B cell (primary cell): ENCODE data around the gene SHLD2. TPM values are rescaled to one million over a fixed set of nuclear protein-coding genes. Genes with fewer than 3 reads are reported as not detected.
"Not testable (repeated sequence)": the region's sequence is repeated elsewhere in the genome, so short reads cannot be mapped to it uniquely, and the experiment has no call there.

Source experiments
- ATAC-seq: fragments of 200-7000 bp; cut with Tn5 transposase; one replicate; pipeline ENCODE4 v1.10.0; 2021; ENCODE audit warnings: low read depth, mild to moderate bottlenecking, moderate number of reproducible peaks, moderate library complexity
- CTCF ChIA-PET: fragments of 350-600 bp; sonication (Branson Sonifier 250); formaldehyde crosslinking; loops from one replicate; lab custom pipeline; 2021; ENCODE audit warnings: antibody characterized with exemption, inconsistent platforms; lab: Charles Lee
- POLR2A ChIA-PET: fragments of 350-600 bp; sonication (Branson Sonifier 250); formaldehyde crosslinking; loops from one replicate; lab custom pipeline; 2021; ENCODE audit warnings: antibody characterized with exemption; lab: Charles Lee
- DNase-seq: peaks from one replicate; pipeline ENCODE4 v3.0.0; 2013
- H2AFZ ChIP-seq: 2 replicates; pipeline ENCODE4 v1.6.1; 2012; ENCODE audit warnings: mild to moderate bottlenecking, low read depth, low read length; ENCODE audit not compliant: insufficient read depth, poor library complexity, severe bottlenecking
- H3K27ac ChIP-seq, 2 donors: 1 replicate in 1 of 2; 2 replicates in 1 of 2; pipeline ENCODE4 v1.5.1; 2012 to 2013; ENCODE audit warnings: low read length in 2 of 2, mild to moderate bottlenecking in 2 of 2, moderate library complexity in 1 of 2
- H3K27me3 ChIP-seq, 4 experiments: fragments of 200-600 bp in 1 of 4; sonication (generic) in 1 of 4; replicated peaks in 1 of 4; 1 replicate in 2 of 4; 2 replicates in 2 of 4; pipeline versions ENCODE4 v1.6.1 to v1.7.0; 2013 to 2016; ENCODE audit warnings: low read length in 3 of 4, mild to moderate bottlenecking in 2 of 4, mixed read lengths in 1 of 4, moderate library complexity in 1 of 4; ENCODE audit not compliant: insufficient read depth in 4 of 4, control insufficient read depth in 3 of 4; ENCODE audit errors: control extremely low read depth in 1 of 4
- H3K36me3 ChIP-seq, 2 experiments: replicated peaks in 1 of 2; 1 replicate in 1 of 2; 2 replicates in 1 of 2; pipeline versions ENCODE4 v1.6.1 to v1.7.1; 2013; ENCODE audit warnings: low read length in 1 of 2; ENCODE audit not compliant: insufficient read depth in 2 of 2, control insufficient read depth in 1 of 2; ENCODE audit errors: control extremely low read depth in 1 of 2, extremely low read depth in 1 of 2
- H3K4me1 ChIP-seq, 2 donors: fragments of 200-600 bp in 1 of 2; sonication (generic) in 1 of 2; 1 replicate in 1 of 2; 2 replicates in 1 of 2; pipeline versions ENCODE4 v1.5.1 to v1.6.1; 2013 to 2017; ENCODE audit warnings: low read length in 2 of 2; ENCODE audit not compliant: control insufficient read depth in 2 of 2, insufficient read depth in 2 of 2
- H3K4me2 ChIP-seq: replicated peaks from 2 replicates; pipeline ENCODE3; 2012; ENCODE audit warnings: mild to moderate bottlenecking, low read depth, low read length; ENCODE audit not compliant: poor library complexity, severe bottlenecking
- H3K4me3 ChIP-seq, 5 experiments: fragments of 200-600 bp in 1 of 5; sonication (generic) in 1 of 5; 1 replicate in 3 of 5; 2 replicates in 2 of 5; pipeline versions ENCODE4 v1.5.1 to v1.7.0; 2011 to 2016; ENCODE audit warnings: low read length in 4 of 5, mild to moderate bottlenecking in 4 of 5, low read depth in 2 of 5, control low read depth in 1 of 5, moderate library complexity in 1 of 5; ENCODE audit not compliant: insufficient read depth in 1 of 5; ENCODE audit errors: control extremely low read depth in 1 of 5, extremely low read depth in 1 of 5
- H3K79me2 ChIP-seq: fragments of 200-600 bp; sonication (generic); one replicate; pipeline ENCODE4 v1.6.0; 2016; ENCODE audit warnings: low read length; ENCODE audit not compliant: control insufficient read depth, insufficient read depth
- H3K9ac ChIP-seq: fragments of 200-600 bp; sonication (generic); 2 replicates; pipeline ENCODE4 v1.6.1; 2017; ENCODE audit warnings: mild to moderate bottlenecking, low read length, moderate library complexity
- H3K9me3 ChIP-seq, 3 donors: one replicate each; pipeline versions ENCODE4 v1.6.1 to v1.7.1; 2013; ENCODE audit warnings: low read length in 2 of 3; ENCODE audit not compliant: control insufficient read depth in 2 of 3, insufficient read depth in 1 of 3; ENCODE audit errors: control extremely low read depth in 1 of 3
- H4K20me1 ChIP-seq: 2 replicates; pipeline ENCODE4 v1.6.0; 2012; ENCODE audit warnings: mild to moderate bottlenecking, low read length; ENCODE audit not compliant: insufficient read depth, control insufficient read depth, poor library complexity, severe bottlenecking
- H3K27ac Mint-ChIP-seq: one replicate; pipeline ENCODE4 v1.8.0; 2021; ENCODE audit warnings: mixed read lengths
- H3K27me3 Mint-ChIP-seq: one replicate; pipeline ENCODE4 v1.8.0; 2021; ENCODE audit warnings: mixed read lengths
- H3K4me1 Mint-ChIP-seq: one replicate; pipeline ENCODE4 v1.8.0; 2021; ENCODE audit warnings: mixed read lengths
- H3K4me3 Mint-ChIP-seq: one replicate; pipeline ENCODE4 v1.8.0; 2021; ENCODE audit warnings: mixed read lengths
- H3K9me3 Mint-ChIP-seq: one replicate; pipeline ENCODE4 v1.8.0; 2022; ENCODE audit warnings: mixed read lengths; ENCODE audit not compliant: insufficient read depth
- EZH2 ChIP-seq: IDR thresholded peaks from 2 replicates; pipeline ENCODE4 v1.6.1; 2012; ENCODE audit warnings: borderline replicate concordance, low read depth, mild to moderate bottlenecking, moderate library complexity, low read length; ENCODE audit not compliant: insufficient read depth, poor library complexity, severe bottlenecking
- WGBS: methylation state at CpG from one replicate; pipeline ENCODE4 v1.1.5; 2013; ENCODE audit warnings: missing lambda C conversion rate; ENCODE audit not compliant: insufficient coverage; 5-methylcytosine and 5-hydroxymethylcytosine counted together
- intact Hi-C: fragments of 100-400 bp; cut with micrococcal nuclease; formaldehyde crosslinking; loops from one replicate; pipeline ENCODE4 v1.10.0; 2022
- polyA plus RNA-seq: library from polyadenylated mRNA; depleted of rRNA; stranded (reverse); fragments of >200 nt; gene quantifications from 2 replicates; pipeline ENCODE4 v1.2.3, GENCODE V29; 2012
- total RNA-seq, 2 donors: library from RNA; stranded (reverse); fragments of 120-200 nt in 1 of 2; gene quantifications; 1 replicate in 1 of 2; 2 replicates in 1 of 2; pipeline versions ENCODE4 v1.2.3 to v1.2.4, GENCODE V29; 2013 to 2022
- TF ChIP-seq, protein P1 (sequence below): fragments of 200-600 bp; IDR thresholded peaks from one replicate; pipeline ENCODE4 v1.8.0; 2022; ENCODE audit warnings: antibody characterized with exemption, mild to moderate bottlenecking

The SHLD2 gene
- total and polyA plus RNA-seq, 2 donors (not counting 1 experiment from before 2014, with no cell fraction given) = 9.0 to 22.3 TPM

DNA sequence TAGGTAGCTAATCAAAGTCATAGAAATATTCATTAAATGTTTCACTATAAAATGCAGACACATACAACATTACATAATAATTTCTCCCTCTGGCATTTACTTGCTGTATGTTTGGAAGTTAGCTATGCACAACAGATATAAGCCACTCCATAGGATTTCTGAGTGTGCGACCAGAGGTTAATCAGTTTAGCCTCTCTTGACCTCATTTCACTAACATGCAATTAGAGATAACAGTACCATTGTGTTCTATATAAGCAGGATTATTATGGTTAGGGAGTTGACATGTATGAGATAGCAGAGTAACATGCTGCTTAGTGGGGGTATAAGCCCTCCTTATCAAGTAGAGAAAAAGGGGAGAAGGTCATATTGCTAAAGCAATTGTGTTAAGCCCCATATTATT, 26.7 kb upstream of the SHLD2 start:
- WGBS = no CpG with 5 or more reads among the region's 1 CpG
- CTCF ChIA-PET = no interaction called here

DNA sequence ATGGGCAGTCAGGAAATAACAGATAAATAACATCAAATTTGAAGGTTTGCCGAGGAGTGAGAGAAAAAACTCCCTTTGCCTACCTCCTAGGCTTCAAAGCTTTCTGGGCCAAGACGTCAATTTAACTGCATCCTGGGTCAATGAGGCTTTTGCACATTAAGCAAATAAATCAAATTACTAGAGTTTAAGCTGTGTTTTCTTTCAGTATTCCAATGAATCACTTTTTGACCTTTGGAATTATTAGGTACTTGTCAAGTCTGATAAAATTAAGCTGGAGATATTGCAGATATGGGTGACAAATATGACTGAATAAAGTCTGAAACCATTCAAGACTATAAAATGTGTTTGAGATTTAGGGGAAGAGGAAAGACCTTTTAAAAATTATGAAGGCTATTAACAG, 22.6 kb upstream of the SHLD2 start:
- Mint-ChIP-seq H3K27me3 (no peaks in the 10 kb centered on the region), H3K4me3 (no peak overlapping the region), H3K27ac (no peak overlapping the region), H3K4me1 (no peaks in the 10 kb centered on the region), H3K9me3 (no peaks in the 10 kb centered on the region)
- Histone ChIP-seq H2AFZ (no peak overlapping the region), H3K4me1 (no peaks in the 10 kb centered on the region), H3K27me3 (no peaks in the 10 kb centered on the region), H4K20me1 (no peaks in the 10 kb centered on the region), H3K36me3 (peaks cover 7 to 45% of the 10 kb centered on the region in 2 experiments), H3K4me3 (no peak overlapping the region), H3K9me3 (no peaks in the 10 kb centered on the region), H3K4me2 (no peak overlapping the region), H3K9ac (no peak overlapping the region), H3K79me2 (no peaks in the 10 kb centered on the region), H3K27ac (no peak overlapping the region)
- ChIA-PET CTCF (no interaction called here), POLR2A (no interaction called here)
- ATAC-seq (no peak), DNase-seq (no peak)
- no CpG with 5 or more reads among the region's 2 CpGs for WGBS
- TF ChIP-seq, protein P1, sequence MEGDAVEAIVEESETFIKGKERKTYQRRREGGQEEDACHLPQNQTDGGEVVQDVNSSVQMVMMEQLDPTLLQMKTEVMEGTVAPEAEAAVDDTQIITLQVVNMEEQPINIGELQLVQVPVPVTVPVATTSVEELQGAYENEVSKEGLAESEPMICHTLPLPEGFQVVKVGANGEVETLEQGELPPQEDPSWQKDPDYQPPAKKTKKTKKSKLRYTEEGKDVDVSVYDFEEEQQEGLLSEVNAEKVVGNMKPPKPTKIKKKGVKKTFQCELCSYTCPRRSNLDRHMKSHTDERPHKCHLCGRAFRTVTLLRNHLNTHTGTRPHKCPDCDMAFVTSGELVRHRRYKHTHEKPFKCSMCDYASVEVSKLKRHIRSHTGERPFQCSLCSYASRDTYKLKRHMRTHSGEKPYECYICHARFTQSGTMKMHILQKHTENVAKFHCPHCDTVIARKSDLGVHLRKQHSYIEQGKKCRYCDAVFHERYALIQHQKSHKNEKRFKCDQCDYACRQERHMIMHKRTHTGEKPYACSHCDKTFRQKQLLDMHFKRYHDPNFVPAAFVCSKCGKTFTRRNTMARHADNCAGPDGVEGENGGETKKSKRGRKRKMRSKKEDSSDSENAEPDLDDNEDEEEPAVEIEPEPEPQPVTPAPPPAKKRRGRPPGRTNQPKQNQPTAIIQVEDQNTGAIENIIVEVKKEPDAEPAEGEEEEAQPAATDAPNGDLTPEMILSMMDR = no peak
- no peak for TF ChIP-seq EZH2
- intact Hi-C loops = no loop called here

More for the DNA sequence above, 26.7 kb upstream of the SHLD2 start:
- H3K27ac Mint-ChIP-seq = no peak overlapping the region
- TF ChIP-seq, protein P1 = no peak
- TF ChIP-seq EZH2 = no peak
- Histone ChIP-seq H3K79me2 (no peaks in the 10 kb centered on the region), H4K20me1 (no peaks in the 10 kb centered on the region), H3K9ac (no peak overlapping the region), H3K9me3 (no peaks in the 10 kb centered on the region), H3K4me1 (no peaks in the 10 kb centered on the region), H3K4me2 (no peak overlapping the region), H3K27ac (no peak overlapping the region), H2AFZ (no peak overlapping the region), H3K4me3 (no peak overlapping the region), H3K36me3 (peaks cover 21 to 74% of the 10 kb centered on the region in 2 experiments), H3K27me3 (no peaks in the 10 kb centered on the region)
- ATAC-seq (no peak), DNase-seq (no peak)
- intact Hi-C loops = no loop called here
- POLR2A ChIA-PET = no interaction called here
- H3K9me3 Mint-ChIP-seq = no peaks in the 10 kb centered on the region
- H3K4me3 Mint-ChIP-seq = no peak overlapping the region
- no peaks in the 10 kb centered on the region for H3K27me3 Mint-ChIP-seq
- H3K4me1 Mint-ChIP-seq = no peaks in the 10 kb centered on the region

DNA sequence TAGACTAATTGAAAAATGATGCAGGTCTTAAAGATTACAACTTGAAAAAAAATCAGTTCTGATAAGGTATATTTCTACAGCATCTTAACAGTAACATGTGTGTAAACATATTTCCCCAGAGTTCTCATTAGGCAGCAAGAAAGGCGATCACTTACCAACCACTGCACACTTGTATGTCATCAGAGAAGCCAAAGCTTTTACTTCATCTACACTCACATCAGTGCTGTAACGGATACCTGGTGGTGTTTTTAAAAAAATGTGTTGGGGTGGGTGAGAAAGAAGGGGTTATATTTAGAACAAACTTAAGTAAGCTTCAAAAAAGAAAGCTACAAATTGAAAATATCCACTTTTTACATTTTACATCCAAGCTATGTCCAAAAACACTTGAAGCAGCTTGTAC, 18.6 kb upstream of the SHLD2 start:
- H3K9ac ChIP-seq, DNase-seq, H4K20me1 ChIP-seq, H3K27me3 ChIP-seq, H3K27ac Mint-ChIP-seq, H3K4me3 ChIP-seq, H3K4me1 ChIP-seq, H3K27ac ChIP-seq, H3K9me3 ChIP-seq, H3K4me2 ChIP-seq, H3K27me3 Mint-ChIP-seq, intact Hi-C loops, POLR2A ChIA-PET, H3K9me3 Mint-ChIP-seq, H3K4me3 Mint-ChIP-seq, H3K4me1 Mint-ChIP-seq, H2AFZ ChIP-seq, ATAC-seq: not testable (repeated sequence)
- no CpG with 5 or more reads among the region's 2 CpGs for WGBS
- Histone ChIP-seq H3K79me2 (peaks cover 11% of the 10 kb centered on the region), H3K36me3 (peaks cover 4 to 22% of the 10 kb centered on the region in 2 experiments)
- CTCF ChIA-PET = interaction anchor here (0.7 kb wide), 1 partner anchor 430 kb away, joined by 3 read pairs; no protein-coding TSS in a partner anchor
